Lung microvascular endothelial cell (primary cell): ENCODE results near the gene CNTNAP5. TPM values are rescaled to one million over a fixed set of nuclear protein-coding genes. Genes with fewer than 3 reads are reported as not detected.
"Not testable (repeated sequence)": the region's sequence is repeated elsewhere in the genome, so short reads cannot be mapped to it uniquely, and the experiment has no call there.

Source experiments
- DNase-seq, 2 donors: peaks; one replicate each; pipeline versions ENCODE4 v3.0.0 to v3.0.0-alpha.2; 2010; ENCODE audit warnings: low read depth in 2 of 2
- total RNA-seq: library from RNA; depleted of rRNA; stranded (reverse); fragments of >200 nt; gene quantifications from 2 replicates; pipeline ENCODE4 v1.2.1, GENCODE V29; 2014

CNTNAP5 gene
- total RNA-seq, 1 donor from 2014 or later = not detected

- DNase-seq = no peak
These were observed 294.5 kb downstream of the CNTNAP5 start for GRCh38 chr2:124319577-124319976.

- DNase-seq = no peak
These were observed 295.1 kb downstream of the CNTNAP5 start for GRCh38 chr2:124320051-124320688.

GRCh38 chr2:124323321-124323720 lies 298.2 kb downstream of the CNTNAP5 start:
- DNase-seq = no peak

- DNase-seq = no peak
These were observed 300.8 kb downstream of the CNTNAP5 start for GRCh38 chr2:124325667-124326440.

- DNase-seq = no peak
These were observed 302.2 kb downstream of the CNTNAP5 start for GRCh38 chr2:124327303-124327702.

DNA sequence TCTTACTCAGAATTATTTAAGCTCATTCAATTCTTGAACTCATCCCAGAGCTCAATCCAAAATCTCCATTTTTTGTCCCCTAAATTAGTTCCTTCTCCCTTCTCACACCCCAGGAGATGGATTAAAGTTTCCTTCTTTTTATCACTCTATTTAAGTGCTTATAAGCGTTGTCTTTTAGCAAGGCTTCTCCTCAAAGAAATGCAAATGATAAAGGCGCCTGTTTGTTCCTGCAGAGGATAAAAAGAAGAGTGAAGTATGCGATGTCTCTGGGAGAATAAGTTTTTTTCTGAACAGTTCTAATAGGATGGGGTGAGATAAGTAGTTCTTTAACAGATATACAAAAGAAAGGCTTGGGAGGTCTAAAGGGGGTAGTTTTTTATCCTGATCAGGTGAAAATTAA lies 303.3 kb downstream of the CNTNAP5 start:
- DNase-seq = no peak

GRCh38 chr2:124333784-124334183 lies 308.7 kb downstream of the CNTNAP5 start:
- DNase-seq = no peak

- DNase-seq = no peak
These were observed 310.0 kb downstream of the CNTNAP5 start for GRCh38 chr2:124335058-124335457.

- no peak for DNase-seq
These were observed 314.6 kb downstream of the CNTNAP5 start for GRCh38 chr2:124339709-124340108.

DNA sequence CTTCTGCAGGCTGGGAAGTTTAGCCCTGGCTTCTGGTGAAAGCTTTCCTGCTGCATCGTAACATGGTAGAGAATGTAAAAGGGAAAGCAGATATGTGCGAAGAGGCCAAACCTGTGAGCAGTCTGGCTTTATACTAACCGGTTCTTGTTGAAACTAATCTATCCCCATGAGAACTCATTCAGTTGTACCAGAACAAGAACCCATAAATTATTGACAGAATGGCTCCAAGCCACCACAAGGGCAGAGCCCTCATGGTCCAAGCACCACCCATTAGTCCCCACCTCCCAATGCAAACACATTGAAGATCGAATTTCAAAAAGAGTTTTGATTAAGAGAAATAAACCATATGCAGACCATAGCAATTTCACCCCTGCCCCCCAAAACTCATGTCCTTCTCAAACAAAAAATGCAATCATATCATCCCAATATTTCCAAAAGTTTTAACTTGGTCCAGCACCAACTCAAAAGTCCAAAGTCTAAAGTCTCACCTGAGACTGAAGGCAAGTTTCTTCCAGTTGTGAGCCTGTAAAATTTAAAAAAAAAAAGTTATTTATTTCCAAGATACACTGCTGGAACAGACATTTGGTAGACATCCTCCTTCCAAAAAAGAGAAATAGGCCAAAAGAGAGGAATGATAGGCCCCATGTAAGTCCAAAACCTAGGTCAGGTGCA lies 318.9 kb downstream of the CNTNAP5 start:
- no peak for DNase-seq

DNA sequence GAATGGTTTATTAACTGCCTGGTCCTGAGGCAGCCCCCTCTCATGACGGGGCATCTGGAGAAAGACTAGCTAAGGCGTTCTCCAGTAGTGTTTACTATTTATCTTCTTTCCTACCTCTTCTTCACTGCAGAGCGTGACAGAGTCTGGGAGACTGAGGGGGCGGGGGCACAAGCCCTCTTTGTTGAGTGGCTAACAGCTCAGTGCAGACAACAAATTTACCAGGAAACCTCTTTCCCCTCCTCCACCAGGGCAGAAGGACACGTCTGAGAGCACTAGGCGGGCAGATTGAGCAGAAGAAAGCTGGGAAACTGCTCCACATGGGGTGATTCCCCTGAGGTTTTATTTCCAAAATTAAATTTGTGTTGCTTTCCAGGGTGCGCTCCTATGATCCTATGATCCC lies 322.1 kb downstream of the CNTNAP5 start:
- DNase-seq = no peak

- no peak for DNase-seq
These were observed 328.6 kb downstream of the CNTNAP5 start for GRCh38 chr2:124353656-124354055.

GRCh38 chr2:124354466-124354865 lies 329.4 kb downstream of the CNTNAP5 start:
- DNase-seq = no peak

GRCh38 chr2:124361966-124362365 lies 336.9 kb downstream of the CNTNAP5 start:
- DNase-seq = not testable (repeated sequence)

DNA sequence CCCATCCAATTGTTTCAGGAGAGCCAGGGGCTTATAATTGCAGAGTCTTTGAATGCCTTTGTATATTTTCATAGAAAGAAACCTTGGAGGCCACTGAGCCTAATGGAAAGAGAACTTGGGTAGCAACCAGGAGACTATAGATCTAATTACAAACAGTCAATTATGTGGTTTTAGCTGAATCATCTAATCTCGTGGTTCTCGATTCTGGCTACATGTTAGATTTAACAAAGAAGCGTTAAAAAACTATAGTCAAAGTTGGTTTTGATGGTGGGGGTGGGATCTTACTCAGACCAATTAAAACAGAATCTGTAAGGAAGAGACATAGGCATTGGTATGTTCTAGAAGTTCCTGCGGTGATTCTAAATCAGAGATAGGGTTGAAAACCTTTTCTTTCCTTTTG lies 344.1 kb downstream of the CNTNAP5 start:
- DNase-seq = no peak

GRCh38 chr2:124380221-124380749 lies 355.2 kb downstream of the CNTNAP5 start:
- DNase-seq = no peak

GRCh38 chr2:124382067-124382618 lies 357.1 kb downstream of the CNTNAP5 start:
- DNase-seq = no peak

DNA sequence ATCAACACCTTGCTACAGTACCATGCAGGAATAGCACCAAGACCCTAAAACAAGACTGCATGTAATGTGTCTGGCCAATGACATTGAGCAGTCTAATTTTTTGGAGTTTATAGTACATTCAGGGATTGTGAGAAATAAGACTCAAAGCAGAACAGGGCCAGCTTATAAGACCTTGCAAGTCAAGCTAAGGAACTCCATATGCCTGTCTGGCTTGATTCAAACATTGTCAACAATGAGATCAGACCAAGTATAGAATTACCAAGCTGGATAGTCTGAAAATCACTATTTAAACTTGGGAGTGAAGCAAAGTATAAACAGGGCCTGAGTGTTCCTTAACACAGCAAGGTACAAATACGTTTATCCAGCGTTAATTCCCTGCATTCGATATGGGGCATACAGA lies 370.9 kb downstream of the CNTNAP5 start:
- DNase-seq = no peak

GRCh38 chr2:124402274-124402673 lies 377.2 kb downstream of the CNTNAP5 start:
- no peak for DNase-seq

GRCh38 chr2:124407836-124408534 lies 382.9 kb downstream of the CNTNAP5 start:
- not testable (repeated sequence) for DNase-seq

- DNase-seq = no peak
These were observed 399.0 kb downstream of the CNTNAP5 start for GRCh38 chr2:124424074-124424473.
